ENCODE data around the gene FRY. TPM values are rescaled to one million over a fixed set of nuclear protein-coding genes. Genes with fewer than 3 reads are reported as not detected.

FRY gene
- total and polyA plus RNA-seq, 4 donors, result 6.2 to 31.2 (median 12.7) TPM

GRCh38 chr13:32323912-32324311 is 292.3 kb downstream of the FRY start:
- H3K4me3 ChIP-seq (ENCODE audit: low read depth in 1 of 3, low read length in 3 of 3), result no peak overlapping the region
- no peaks in the 10 kb centered on the region for H3K36me3 ChIP-seq (ENCODE audit: control insufficient read depth in 4 of 4, insufficient read depth in 3 of 4, low read depth in 1 of 4, low read length in 3 of 4)
- no peak for DNase-seq (ENCODE audit: low spot score)
- no peak overlapping the region for H3K9ac ChIP-seq (ENCODE audit: low read depth in 1 of 2, low read length in 2 of 2)
- TF ChIP-seq FOXA1 (IDR thresholded peaks at IDR 0.05) (no peak), SP1 (IDR thresholded peaks at IDR 0.05) (no peak), EGR1 (IDR thresholded peaks at IDR 0.05; ENCODE audit: low read depth in 2 of 2) (no peak), YY1 (IDR thresholded peaks at IDR 0.05) (no peak), HNF4G (IDR thresholded peaks at IDR 0.05) (no peak), NR2F2 (IDR thresholded peaks at IDR 0.05) (no peak), HNF4A (conservative IDR thresholded peaks at IDR 0.05) (no peak), MAX (IDR thresholded peaks at IDR 0.05) (no peak), GABPA (IDR thresholded peaks at IDR 0.05 in 1 of 2, conservative IDR thresholded peaks at IDR 0.05 in 1 of 2) (no peak), RAD21 (IDR thresholded peaks at IDR 0.05) (no peak), CTCF (IDR thresholded peaks at IDR 0.05; ENCODE audit: low read depth, low read length, missing input control) (no peak)
- TF ChIP-seq, protein P1, sequence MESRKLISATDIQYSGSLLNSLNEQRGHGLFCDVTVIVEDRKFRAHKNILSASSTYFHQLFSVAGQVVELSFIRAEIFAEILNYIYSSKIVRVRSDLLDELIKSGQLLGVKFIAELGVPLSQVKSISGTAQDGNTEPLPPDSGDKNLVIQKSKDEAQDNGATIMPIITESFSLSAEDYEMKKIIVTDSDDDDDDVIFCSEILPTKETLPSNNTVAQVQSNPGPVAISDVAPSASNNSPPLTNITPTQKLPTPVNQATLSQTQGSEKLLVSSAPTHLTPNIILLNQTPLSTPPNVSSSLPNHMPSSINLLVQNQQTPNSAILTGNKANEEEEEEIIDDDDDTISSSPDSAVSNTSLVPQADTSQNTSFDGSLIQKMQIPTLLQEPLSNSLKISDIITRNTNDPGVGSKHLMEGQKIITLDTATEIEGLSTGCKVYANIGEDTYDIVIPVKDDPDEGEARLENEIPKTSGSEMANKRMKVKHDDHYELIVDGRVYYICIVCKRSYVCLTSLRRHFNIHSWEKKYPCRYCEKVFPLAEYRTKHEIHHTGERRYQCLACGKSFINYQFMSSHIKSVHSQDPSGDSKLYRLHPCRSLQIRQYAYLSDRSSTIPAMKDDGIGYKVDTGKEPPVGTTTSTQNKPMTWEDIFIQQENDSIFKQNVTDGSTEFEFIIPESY (IDR thresholded peaks at IDR 0.05), result no peak
- H3K9me3 ChIP-seq (ENCODE audit: control insufficient read depth in 4 of 4, low read length in 3 of 4), result no peaks in the 10 kb centered on the region
- H3K27ac ChIP-seq (ENCODE audit: low read depth in 1 of 2, low read length in 2 of 2), result no peak overlapping the region
- H3K4me1 ChIP-seq (ENCODE audit: control insufficient read depth in 4 of 4, insufficient read depth in 4 of 4, low read length in 3 of 4), result no peaks in the 10 kb centered on the region
- H3K27me3 ChIP-seq (ENCODE audit: control insufficient read depth in 4 of 4, insufficient read depth in 4 of 4, low read length in 3 of 4), result no peaks in the 10 kb centered on the region

DNA sequence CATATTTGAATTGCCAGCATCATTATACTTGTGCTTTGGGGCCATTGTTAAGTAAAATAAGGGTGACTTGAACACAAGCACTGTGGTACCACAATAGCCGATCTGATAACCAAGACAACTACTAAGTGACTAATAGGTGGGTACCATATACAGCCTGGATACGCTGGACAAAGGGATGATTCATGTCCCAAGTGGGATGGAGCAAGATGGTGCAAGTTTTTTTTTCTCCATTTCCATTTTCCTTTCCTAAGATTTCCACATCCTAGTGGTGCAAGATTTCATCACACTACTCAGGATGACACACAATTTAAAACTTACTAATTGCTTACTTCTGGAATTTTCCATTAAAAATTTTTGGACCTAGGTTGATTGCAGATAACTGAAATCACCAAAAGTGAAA is 298.9 kb downstream of the FRY start:
- H3K36me3 ChIP-seq (ENCODE audit: control insufficient read depth in 4 of 4, insufficient read depth in 3 of 4, low read depth in 1 of 4, low read length in 3 of 4), result no peaks in the 10 kb centered on the region
- no peak overlapping the region for H3K4me3 ChIP-seq (ENCODE audit: low read depth in 1 of 3, low read length in 3 of 3)
- H3K9me3 ChIP-seq (ENCODE audit: control insufficient read depth in 4 of 4, low read length in 3 of 4), result no peaks in the 10 kb centered on the region
- 97% methylated on average over 2 of the region's 2 CpGs for WGBS
- TF ChIP-seq FOXA1 (IDR thresholded peaks at IDR 0.05) (no peak), RXRA (IDR thresholded peaks at IDR 0.05) (no peak), NR2F2 (IDR thresholded peaks at IDR 0.05) (no peak), RAD21 (IDR thresholded peaks at IDR 0.05) (no peak), HNF4A (conservative IDR thresholded peaks at IDR 0.05) (no peak), MAX (IDR thresholded peaks at IDR 0.05) (no peak), CTCF (IDR thresholded peaks at IDR 0.05; ENCODE audit: low read depth, low read length, missing input control) (no peak), TAF1 (conservative IDR thresholded peaks at IDR 0.05) (no peak), FOXA2 (IDR thresholded peaks at IDR 0.05) (no peak), EGR1 (IDR thresholded peaks at IDR 0.05; ENCODE audit: low read depth in 2 of 2) (no peak), YY1 (IDR thresholded peaks at IDR 0.05) (no peak), REST (IDR thresholded peaks at IDR 0.05) (no peak), GABPA (IDR thresholded peaks at IDR 0.05 in 1 of 2, conservative IDR thresholded peaks at IDR 0.05 in 1 of 2) (no peak), JUND (IDR thresholded peaks at IDR 0.05) (no peak), HNF4G (IDR thresholded peaks at IDR 0.05) (no peak)
- TF ChIP-seq, protein P2, sequence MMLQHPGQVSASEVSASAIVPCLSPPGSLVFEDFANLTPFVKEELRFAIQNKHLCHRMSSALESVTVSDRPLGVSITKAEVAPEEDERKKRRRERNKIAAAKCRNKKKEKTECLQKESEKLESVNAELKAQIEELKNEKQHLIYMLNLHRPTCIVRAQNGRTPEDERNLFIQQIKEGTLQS (IDR thresholded peaks at IDR 0.05), result no peak
- TF ChIP-seq, protein P1 (IDR thresholded peaks at IDR 0.05), result no peak
- H3K9ac ChIP-seq (ENCODE audit: low read depth in 1 of 2, low read length in 2 of 2), result no peak overlapping the region
- H3K4me1 ChIP-seq (ENCODE audit: control insufficient read depth in 4 of 4, insufficient read depth in 4 of 4, low read length in 3 of 4), result no peaks in the 10 kb centered on the region
- DNase-seq (ENCODE audit: low spot score), result no peak
- H3K27ac ChIP-seq (ENCODE audit: low read depth in 1 of 2, low read length in 2 of 2), result no peak overlapping the region
- H3K27me3 ChIP-seq (ENCODE audit: control insufficient read depth in 4 of 4, insufficient read depth in 4 of 4, low read length in 3 of 4), result no peaks in the 10 kb centered on the region
